CD4-positive, alpha-beta T cell treated with Interleukin-17A for 4 hours (primary cell): ENCODE measurements around the gene ZNF415.
A peak's percentile ranks its signal among the peaks of the same experiment; 100 is the strongest.
"Not testable (repeated sequence)": the region's sequence is repeated elsewhere in the genome, so short reads cannot be mapped to it uniquely, and the experiment has no call there.

Experiments used
- DNase-seq: peaks from one replicate; pipeline ENCODE4 v3.0.0-alpha.2; 2020; ENCODE audit warnings: mixed read lengths

ZNF415 gene

DNA sequence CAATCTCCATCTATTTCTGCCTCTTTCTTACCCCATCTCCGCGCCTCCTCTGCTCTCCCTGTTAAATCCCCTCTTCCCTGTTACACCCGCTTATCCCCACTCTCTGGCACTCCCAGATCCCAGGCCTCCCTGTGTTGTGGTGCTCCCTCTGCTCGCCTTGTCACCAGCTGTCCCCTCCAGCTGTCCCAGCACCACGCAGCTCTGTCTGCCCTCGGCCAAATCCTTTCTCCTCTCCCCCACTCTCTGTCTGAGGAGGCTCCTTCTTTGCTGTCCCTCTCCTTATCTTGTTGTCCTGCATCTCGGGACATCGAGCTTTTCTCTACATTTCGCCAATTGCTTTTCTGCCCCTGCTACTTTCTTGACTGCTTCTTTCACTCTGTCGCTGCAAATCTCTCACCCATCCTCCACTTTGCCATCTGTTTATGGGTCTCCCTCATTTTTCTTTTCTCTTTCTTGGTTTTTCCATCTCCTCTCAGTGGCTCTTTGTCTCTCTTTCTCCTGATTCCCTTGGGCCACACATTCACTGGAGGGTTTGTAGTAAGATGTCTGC, 30.4 kb downstream of the ZNF415 start:
- no peak for DNase-seq

DNA sequence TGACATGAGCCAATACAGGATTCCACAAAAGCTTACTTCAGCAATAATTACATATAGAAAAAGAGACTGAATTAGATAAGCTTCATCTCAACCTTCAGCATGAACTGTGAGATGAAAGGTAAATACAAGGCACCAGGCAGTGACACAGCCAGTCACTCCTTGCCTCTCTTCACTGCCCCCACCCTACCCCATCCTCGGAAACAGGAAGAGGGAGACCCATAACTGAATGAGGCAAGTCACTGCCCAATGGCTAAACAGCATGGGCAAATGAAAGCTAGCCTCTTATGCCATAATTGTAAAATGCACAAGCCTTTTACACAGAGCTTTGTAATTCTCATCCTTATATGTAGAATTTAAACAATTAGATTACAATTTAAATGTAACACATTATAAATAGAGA, 31.2 kb downstream of the ZNF415 start:
- peak; percentile 10 for DNase-seq

DNA sequence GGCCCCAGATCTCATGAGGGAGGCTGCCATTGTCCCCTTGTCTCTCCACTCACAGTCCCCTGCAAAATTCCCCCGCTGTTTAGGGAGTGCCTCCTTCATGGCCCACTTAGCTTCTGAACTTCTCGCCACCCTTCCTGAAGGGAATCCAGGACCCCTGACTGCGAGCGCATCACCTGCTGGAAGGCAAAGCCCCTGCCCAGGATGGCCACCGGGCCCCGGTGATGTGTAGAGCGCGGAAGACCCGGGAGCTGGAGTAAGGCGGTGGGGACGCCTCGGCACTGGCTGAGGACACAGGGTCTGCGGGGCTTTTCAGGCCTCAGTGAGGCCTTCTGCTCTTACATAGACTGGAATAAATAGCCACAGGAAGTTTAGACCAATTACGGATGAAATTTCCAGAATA, 34.1 kb downstream of the ZNF415 start:
- DNase-seq, result not testable (repeated sequence)

DNA sequence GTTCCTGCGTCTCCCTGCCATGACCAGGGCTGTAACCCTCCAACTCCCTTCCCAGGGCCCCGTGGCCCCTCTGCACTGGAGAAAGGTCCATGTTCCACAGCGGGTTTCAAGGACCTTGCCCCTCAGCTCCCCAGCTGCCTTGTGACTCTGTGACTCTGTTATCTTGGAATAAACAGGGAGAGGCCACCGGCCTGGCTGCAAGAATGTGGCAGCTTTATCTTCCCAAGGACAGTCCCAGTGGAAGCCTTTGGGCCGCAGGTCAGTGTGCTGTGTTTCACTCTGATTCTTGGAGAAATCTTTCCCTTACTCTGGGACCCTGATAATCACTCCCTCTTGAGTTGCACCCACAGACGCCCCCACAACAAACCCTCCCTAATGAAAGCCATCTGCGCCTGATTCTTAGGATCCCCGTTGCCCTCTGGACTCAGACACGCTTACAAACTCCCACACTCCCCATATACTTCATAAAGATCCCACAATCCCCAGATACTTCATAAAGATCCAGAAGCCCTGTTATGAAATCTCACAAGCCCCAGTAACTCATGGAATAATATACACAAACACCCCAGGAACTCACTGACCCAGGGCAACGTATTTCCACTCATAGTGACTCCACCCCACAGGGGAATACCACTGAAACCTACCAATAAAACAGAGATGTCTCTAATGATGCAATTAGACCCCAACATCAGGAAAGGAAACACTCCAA, 35.6 kb downstream of the ZNF415 start:
- DNase-seq, result not testable (repeated sequence)

DNA sequence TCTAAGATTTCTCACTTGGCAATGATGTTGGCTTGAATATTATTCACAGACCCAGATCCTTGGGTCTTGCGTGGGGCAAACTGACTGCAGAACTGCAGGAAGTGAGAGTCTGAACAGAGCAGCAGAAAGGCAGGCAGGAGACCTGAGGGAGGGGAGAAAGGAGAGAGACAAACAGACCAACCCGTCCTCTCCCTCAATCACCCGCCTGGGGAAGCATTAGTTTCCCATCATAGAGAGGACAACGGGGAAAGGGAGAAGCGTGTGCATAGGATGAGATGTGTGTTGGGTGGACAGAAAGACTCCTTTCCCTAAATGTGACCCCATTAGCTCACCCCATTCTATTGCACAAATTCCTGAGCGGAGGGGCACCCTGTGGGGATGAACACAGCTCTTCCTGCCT, 36.1 kb downstream of the ZNF415 start:
- DNase-seq, result not testable (repeated sequence)

DNA sequence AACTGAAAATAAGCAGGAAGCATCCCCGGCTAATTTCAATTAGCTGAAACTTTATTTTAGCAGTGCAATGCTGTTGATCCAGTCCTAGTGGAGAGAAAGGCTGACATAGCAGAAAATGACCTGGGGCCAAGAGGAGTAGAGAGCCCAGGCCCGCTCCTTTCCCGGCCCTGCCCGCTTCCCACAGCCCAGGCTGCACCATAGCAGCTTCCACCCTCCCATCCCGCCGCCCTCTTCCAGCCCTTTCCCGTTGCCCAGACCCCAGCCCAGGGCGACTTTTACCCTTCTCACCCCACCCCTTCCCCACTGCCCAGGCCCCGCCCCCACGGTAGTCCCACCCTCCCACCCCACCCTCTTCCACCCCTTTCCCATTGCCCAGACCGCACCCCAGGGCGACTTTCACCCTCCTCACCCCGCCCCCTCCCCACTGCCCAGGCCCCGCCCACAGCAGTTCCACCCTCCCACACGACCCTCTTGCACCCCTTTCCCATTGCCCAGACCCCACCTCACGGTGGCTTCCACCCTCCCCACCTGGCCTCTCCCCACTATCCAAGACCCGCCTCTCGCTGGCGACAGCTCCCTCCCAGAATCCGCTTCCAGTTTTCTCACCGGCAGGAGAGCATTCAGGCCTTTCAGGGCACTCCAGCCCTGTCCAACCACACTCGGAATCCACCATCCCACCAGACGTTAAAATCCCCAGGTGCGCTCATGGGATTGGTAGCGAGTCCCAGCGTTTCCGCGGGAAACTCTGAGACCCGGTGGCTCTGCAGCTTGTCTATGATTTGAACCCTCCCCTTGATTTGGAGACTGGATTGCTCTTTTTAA, 37.7 kb downstream of the ZNF415 start:
- DNase-seq, result no peak

DNA sequence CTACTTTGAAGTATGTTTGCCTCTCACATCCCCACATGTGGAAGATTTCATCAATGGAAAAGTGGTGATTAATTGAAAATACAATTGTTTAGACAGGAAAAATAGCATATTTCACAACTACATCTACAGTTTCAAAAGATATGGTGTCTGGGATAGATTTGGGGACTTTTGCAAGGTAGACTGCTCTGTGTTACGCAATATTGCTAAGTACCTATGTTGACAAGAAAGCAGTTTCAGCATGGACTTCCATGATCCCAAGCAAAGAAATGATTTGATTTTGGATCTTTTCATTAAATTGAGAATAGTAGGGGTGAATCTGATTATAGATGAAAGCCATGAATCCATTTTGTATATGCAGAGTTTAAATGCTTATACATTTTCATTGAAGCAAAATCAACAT, 40.0 kb downstream of the ZNF415 start:
- no peak for DNase-seq

DNA sequence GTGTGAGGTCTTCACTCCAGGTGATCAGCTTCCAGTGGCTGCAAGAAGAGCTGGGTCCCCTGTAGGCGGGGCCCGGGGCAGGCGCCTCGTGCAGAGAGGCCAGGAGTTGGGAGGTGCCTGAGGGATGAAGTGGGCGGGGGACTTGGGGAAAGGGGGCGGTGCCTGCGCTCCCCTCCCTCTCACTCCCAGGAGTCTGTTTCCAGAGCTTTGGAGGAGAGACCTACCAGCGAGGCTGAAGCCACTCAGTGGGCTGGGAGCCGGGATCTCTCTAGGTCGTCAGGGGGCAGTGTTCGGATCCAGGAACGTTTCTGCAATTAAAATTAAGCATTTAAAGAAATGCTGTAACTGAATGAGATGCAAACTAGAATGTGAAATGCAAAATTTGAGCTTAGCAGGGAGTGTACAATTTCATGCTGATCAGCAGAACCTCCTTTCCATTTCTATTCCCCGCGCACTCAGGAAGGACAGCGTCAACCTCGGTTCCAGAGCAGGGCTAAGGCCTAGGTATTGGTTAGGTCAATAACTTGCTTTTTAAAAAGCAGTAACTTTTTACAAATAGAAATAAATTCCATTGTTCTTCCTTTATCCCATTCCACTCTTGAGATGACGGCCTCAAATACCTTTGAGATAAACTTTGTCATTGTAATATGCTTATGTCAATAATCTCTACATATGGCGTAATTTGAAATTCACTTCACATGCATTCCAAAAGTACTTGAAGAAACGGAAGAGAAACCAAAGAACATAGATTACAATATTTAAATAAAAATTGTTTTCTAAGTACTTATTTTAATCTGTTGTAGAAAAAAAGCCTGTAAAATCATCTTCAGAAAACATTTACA, 41.1 kb downstream of the ZNF415 start:
- DNase-seq, result no peak

DNA sequence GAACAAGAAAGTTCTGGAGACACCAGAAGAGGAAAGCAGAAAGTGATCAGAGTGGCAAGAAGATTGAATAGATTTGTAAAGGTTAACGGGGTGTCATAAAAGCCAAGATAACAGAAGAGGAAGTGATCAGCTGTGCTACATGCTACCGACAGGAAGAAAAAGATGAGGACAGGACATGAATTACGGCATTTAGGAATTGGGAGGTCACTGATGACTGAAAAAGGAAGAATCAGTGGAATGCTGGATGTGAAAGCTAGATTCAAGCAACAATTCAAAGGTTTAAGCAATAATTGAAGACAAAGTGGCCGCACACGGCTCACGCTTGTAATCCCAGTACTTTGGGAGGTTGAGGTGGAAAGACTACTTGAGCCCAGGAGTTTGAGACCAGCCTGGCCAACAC, 44.6 kb downstream of the ZNF415 start:
- no peak for DNase-seq

DNA sequence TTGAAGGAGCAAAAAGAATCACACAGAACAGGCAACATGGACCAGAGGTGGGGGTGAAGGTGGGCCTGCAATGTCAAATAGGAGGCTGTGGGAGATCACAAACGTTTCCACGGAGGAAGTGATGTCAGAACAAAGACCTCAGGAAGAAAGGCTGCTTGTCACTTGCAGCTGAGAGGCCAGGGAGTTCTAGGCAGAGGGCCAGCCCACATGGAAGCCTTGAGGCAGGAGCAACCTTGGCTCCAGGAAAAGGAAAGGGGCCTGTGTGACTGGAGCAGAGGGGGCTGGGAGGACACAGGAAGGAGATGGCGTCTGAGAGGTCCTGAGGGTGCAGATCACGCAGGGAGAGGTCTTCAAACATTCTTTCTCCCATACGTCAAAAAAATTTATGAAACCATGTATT, 45.8 kb downstream of the ZNF415 start:
- no peak for DNase-seq

DNA sequence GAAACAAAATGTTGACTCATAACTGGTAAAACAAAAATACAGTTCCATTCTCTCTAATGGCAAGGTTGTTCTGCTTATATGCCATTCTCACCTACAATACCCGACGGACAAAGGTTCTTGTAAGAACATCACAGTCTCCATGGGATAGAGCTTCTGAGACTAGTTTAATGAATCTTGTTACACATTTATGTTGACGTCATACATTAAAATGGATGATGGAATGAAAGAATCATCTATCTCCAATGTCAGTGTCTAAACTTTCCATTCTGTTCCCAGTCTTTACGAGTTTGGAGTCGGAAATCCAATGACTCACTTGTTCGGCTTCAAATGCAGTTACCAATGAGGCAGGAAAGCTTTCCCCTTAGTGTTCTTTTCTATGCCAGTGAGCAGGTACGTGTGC, 47.2 kb downstream of the ZNF415 start:
- no peak for DNase-seq

DNA sequence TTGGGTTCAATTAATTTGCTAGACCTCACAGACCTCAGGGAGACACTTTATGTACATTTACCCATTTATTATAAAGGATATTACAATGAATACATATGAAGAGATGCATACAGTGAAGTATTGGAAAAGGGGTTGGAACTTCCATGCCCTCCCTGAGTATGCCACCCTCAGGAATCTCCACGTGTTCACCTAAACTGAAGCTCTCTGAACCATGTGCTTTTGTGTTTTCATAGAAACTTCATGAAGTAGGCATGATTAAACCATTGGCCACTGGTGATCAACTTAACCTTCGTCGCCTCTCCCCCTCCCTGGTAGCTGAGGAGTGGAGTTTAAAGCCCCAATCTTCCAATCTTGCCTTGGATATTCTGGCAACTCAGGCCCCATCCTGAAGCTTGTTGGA, 49.8 kb downstream of the ZNF415 start:
- DNase-seq, result no peak

DNA sequence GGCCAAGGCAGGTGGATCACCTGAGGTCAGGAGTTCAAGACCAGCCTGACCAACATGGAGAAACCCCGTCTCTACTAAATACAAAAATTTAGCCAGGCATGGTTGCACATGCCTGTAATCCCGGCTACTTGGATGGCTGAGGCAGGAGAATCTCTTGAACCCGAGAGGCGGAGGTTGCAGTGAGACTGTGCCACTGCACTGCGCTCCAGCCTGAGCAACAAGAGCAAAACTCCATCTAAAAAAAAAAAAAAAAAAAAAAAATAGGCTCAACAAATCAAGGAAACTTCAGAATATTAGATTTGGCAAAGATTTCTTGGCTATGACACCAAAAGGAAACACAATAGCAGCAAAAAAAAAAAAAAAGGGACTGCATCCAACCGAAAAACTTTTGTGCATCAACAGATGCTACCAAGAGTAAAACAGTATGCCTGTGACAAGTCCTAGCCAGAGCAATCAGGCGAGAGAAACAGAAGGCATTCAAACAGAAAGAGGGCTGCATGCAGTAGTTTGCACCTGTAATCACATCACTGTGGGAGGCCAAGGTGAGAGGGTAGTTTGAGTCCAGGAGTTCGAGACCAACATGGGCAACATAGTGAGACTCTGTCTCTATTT, 53.3 kb downstream of the ZNF415 start:
- no peak for DNase-seq

DNA sequence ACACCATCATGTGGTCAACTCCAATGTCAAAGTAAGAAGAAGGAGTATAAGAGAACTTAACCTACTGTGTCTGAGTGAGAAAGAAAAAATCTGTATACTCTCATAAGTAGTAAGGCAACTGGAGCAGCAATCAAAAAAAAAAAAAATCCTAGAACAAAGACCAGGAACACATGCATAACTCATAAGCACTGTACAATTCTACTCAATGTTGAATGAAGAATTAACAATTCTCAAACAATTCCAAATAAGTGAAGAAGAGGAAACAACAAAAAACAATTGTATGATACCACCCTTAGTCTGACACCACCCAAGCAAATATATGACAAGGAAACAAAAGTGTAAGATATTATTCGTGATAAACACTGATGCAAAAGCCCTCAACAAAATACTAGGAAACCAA, 54.0 kb downstream of the ZNF415 start:
- DNase-seq, result no peak

DNA sequence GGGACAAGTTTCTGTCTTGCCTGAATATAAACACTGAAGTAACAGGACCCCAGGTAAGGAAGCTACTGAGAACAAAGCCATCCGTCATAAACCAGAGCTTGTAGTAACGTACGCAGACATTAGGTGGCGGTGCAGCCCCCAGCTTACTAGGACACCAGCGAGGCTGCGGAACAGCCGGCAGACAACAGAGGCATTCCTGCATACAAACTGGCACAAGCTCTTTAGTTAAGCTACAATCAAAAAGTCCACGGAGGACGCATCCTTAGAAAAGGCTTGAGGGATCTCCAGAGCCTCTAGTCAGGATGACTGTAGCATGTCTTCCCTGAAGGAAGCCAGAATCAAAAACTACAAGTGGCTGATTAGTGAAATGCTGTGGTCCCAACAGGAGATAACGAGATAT, 55.7 kb downstream of the ZNF415 start:
- DNase-seq, result no peak

DNA sequence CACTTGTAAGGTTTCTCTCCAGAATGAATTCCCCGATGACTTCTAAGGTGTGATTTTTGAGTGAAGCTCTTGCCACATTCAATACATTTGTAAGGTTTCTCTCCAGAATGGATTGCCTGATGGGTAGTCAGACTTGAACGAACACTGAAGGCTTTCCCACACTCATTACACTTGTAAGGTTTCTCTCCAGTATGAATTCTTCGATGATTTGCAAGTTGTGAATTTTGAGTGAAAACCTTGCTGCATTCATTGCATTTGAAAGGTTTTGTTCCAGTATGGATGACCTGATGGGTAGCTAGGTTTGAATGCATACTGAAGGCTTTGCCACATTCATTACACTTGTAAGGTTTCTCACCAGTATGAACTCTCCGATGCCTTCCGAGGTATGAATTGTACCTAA, 63.9 kb downstream of the ZNF415 start:
- no peak for DNase-seq

DNA sequence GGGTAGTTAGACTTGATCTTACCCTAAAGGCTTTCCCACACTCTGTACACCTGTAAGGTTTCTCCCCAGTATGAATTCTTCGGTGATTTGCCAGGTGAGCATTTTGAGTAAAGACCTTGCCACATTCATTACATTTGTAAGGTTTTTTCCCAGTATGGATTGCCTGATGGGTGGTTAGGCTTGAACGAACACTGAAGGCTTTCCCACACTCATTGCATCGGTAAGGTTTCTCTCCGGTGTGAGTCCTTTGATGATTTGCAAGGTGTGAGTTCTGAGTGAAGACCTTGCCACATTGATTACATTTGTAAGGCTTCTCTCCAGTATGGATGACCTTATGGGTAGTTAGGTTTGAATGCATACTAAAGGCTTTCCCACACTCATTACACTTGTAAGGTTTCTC, 64.5 kb downstream of the ZNF415 start:
- DNase-seq, result no peak

DNA sequence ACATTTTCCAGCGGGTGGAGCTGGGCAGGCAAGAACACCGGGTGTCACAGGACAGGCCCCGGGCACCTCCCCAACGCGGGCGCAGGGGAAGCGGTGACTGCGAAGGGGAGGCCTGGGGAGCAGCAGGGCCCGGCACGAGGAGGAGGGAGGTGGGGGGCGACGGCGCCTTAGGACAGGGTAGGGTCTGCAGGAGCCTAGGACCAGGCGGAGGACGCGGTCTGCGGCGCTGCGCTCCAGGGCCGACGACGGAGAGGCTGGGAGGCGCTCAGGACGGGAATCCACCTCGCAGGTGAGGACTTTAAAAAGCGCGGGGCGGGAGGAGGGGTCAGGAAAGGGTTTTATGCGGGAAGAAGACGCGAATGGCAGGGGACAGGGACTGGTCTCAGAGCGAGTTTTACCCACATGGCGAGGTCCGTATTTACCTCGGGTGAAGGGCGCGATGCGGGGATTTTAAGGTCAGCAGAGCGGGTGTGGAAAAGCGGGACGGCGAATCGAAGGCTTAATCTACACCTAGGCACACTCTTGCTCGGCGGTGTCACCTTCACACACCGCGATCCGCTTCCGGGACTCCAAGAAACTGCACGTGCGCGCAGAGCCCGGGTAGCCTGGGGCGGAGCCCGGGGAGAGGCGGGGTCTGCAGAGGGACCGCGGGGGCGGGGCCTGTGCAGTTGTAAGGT, 74.7 kb downstream of the ZNF415 start:
- DNase-seq, result no peak
